ENCODE measurements around the gene TBL3.

- TF ChIP-seq CTCF (IDR thresholded peaks at IDR 0.05; ENCODE audit: insufficient read depth, low read depth, low read length) (no peak), EZH2 (IDR thresholded peaks at IDR 0.05; ENCODE audit: insufficient read depth, low read length) (no peak)
These were observed 31.3 kb upstream of the TBL3 start for GRCh38 chr16:1940273-1941161.
